CD8-positive, alpha-beta memory T cell (primary cell): Measurements from ENCODE around the gene CLPTM1L. TPM values are rescaled to one million over a fixed set of nuclear protein-coding genes. Genes with fewer than 3 reads are reported as not detected.
"Not testable (repeated sequence)": the region's sequence is repeated elsewhere in the genome, so short reads cannot be mapped to it uniquely, and the experiment has no call there.

ENCODE experiments used
- CTCF ChIA-PET: fragments of 350-600 bp; sonication (Branson Sonifier 250); formaldehyde crosslinking; loops from one replicate; lab custom pipeline; 2021; ENCODE audit warnings: antibody characterized with exemption; lab: Charles Lee
- POLR2A ChIA-PET: fragments of 350-600 bp; sonication (Branson Sonifier 250); formaldehyde crosslinking; loops from one replicate; lab custom pipeline; 2021; ENCODE audit warnings: antibody characterized with exemption; lab: Charles Lee
- DNase-seq, 5 donors: peaks; one replicate each; pipeline versions ENCODE4 v3.0.0 to v3.0.0-alpha.2; 2020 to 2022; ENCODE audit warnings: mixed read lengths in 1 of 5
- H3K27ac ChIP-seq: one replicate; pipeline ENCODE4 v1.7.0; 2013; ENCODE audit warnings: low read depth, mild to moderate bottlenecking, low read length, moderate library complexity
- H3K27me3 ChIP-seq: 2 replicates; pipeline ENCODE4 v1.7.0; 2013; ENCODE audit warnings: low read length, mild to moderate bottlenecking; ENCODE audit not compliant: insufficient read depth, poor library complexity, severe bottlenecking
- H3K36me3 ChIP-seq: 2 replicates; pipeline ENCODE4 v1.7.0; 2013; ENCODE audit warnings: mild to moderate bottlenecking, low read length, moderate library complexity; ENCODE audit not compliant: insufficient read depth
- H3K4me1 ChIP-seq: 2 replicates; pipeline ENCODE4 v1.7.0; 2013; ENCODE audit warnings: mild to moderate bottlenecking, low read length, moderate library complexity; ENCODE audit not compliant: insufficient read depth
- H3K4me3 ChIP-seq: 2 replicates; pipeline ENCODE4 v1.7.0; 2013; ENCODE audit warnings: mild to moderate bottlenecking, low read length
- H3K9me3 ChIP-seq: 2 replicates; pipeline ENCODE4 v1.7.0; 2013; ENCODE audit warnings: mild to moderate bottlenecking, low read length
- H3K27ac Mint-ChIP-seq, 8 donors: one replicate each; pipeline ENCODE4 v1.8.0; 2020 to 2021; ENCODE audit warnings: mixed read lengths in 8 of 8, mild to moderate bottlenecking in 6 of 8, inconsistent platforms in 3 of 8, moderate library complexity in 3 of 8
- H3K27me3 Mint-ChIP-seq, 2 donors: one replicate each; pipeline ENCODE4 v1.8.0; 2020 to 2021; ENCODE audit warnings: mixed read lengths in 2 of 2, mild to moderate bottlenecking in 1 of 2, moderate library complexity in 1 of 2
- H3K36me3 Mint-ChIP-seq, 3 donors: one replicate each; pipeline ENCODE4 v1.8.0; 2020 to 2021; ENCODE audit warnings: mixed read lengths in 3 of 3, inconsistent platforms in 1 of 3, mild to moderate bottlenecking in 1 of 3
- H3K4me1 Mint-ChIP-seq, 3 donors: one replicate each; pipeline ENCODE4 v1.8.0; 2020 to 2021; ENCODE audit warnings: mixed read lengths in 3 of 3, inconsistent platforms in 1 of 3, mild to moderate bottlenecking in 1 of 3
- H3K4me3 Mint-ChIP-seq, 7 donors: one replicate each; pipeline ENCODE4 v1.8.0; 2020 to 2021; ENCODE audit warnings: mixed read lengths in 7 of 7, mild to moderate bottlenecking in 6 of 7, moderate library complexity in 4 of 7, inconsistent platforms in 2 of 7
- H3K9me3 Mint-ChIP-seq, 5 donors: one replicate each; pipeline ENCODE4 v1.8.0; 2020 to 2022; ENCODE audit warnings: mixed read lengths in 5 of 5, mild to moderate bottlenecking in 3 of 5, moderate library complexity in 2 of 5, inconsistent platforms in 1 of 5
- polyA plus RNA-seq: library from polyadenylated mRNA; unstranded; fragments of 300-500 nt; fragmentation: Illumina TruSeq; gene quantifications from one replicate; pipeline ENCODE4 v1.2.3, GENCODE V29; 2021
- total RNA-seq, 2 experiments: library from RNA; stranded (reverse); gene quantifications; one replicate each; pipeline ENCODE4 v1.2.3, GENCODE V29; 2021

CLPTM1L gene
- total and polyA plus RNA-seq, 3 experiments from 2014 or later: 68.1 to 110 (median 109) TPM

- POLR2A ChIA-PET: no interaction called here
- DNase-seq: no peak
- H3K4me1 ChIP-seq: no peaks in the 10 kb centered on the region
These were observed 67.6 kb downstream of the CLPTM1L start for GRCh38 chr5:1277331-1277730.

DNA sequence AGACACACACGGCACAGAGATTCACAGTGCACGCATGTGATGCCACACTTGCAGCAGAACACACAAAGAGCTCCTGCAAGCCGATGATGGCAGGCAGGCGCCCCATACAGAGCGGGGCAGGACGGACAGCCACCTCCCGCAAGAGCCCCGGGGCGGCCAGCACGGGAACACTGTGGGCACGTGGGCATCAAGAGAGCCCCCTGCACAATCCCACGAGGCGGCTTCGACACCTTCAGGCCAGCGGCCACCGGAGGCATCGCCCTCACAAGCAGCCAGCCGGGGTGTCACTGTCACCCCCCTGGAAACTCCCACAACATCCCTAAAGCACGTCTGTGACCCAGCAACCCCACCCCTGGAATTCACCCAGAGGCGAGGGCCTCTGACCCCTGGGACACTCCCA lies 68.0 kb downstream of the CLPTM1L start:
- no peaks in the 10 kb centered on the region for H3K4me1 ChIP-seq
- no peaks in the 10 kb centered on the region for H3K9me3 ChIP-seq
- no peak overlapping the region for H3K4me3 Mint-ChIP-seq
- no peaks in the 10 kb centered on the region for H3K9me3 Mint-ChIP-seq
- H3K27ac Mint-ChIP-seq: no peak overlapping the region
- ChIA-PET CTCF (no interaction called here), POLR2A (no interaction called here)
- H3K4me3 ChIP-seq: no peak overlapping the region
- no peak overlapping the region for H3K27ac ChIP-seq
- H3K36me3 ChIP-seq: no peaks in the 10 kb centered on the region
- DNase-seq: no peak
- peaks cover 0 to 4% (median 0%) of the 10 kb centered on the region in 3 donors for H3K4me1 Mint-ChIP-seq
- H3K27me3 ChIP-seq: no peaks in the 10 kb centered on the region
- H3K27me3 Mint-ChIP-seq: no peaks in the 10 kb centered on the region
- H3K36me3 Mint-ChIP-seq: no peaks in the 10 kb centered on the region

More at GRCh38 chr5:1277331-1277730, 67.6 kb downstream of the CLPTM1L start:
- H3K4me3 Mint-ChIP-seq: no peak overlapping the region
- no peak overlapping the region for H3K27ac ChIP-seq
- no peaks in the 10 kb centered on the region for H3K9me3 Mint-ChIP-seq
- peaks cover 0 to 4% (median 0%) of the 10 kb centered on the region in 3 donors for H3K4me1 Mint-ChIP-seq
- CTCF ChIA-PET: no interaction called here
- H3K4me3 ChIP-seq: no peak overlapping the region
- H3K27ac Mint-ChIP-seq: no peak overlapping the region
- H3K9me3 ChIP-seq: no peaks in the 10 kb centered on the region
- no peaks in the 10 kb centered on the region for H3K27me3 Mint-ChIP-seq
- H3K27me3 ChIP-seq: no peaks in the 10 kb centered on the region
- no peaks in the 10 kb centered on the region for H3K36me3 Mint-ChIP-seq
- no peaks in the 10 kb centered on the region for H3K36me3 ChIP-seq

GRCh38 chr5:1275397-1276391 lies 69.2 kb downstream of the CLPTM1L start:
- POLR2A ChIA-PET, H3K4me3 Mint-ChIP-seq: not testable (repeated sequence)

DNA sequence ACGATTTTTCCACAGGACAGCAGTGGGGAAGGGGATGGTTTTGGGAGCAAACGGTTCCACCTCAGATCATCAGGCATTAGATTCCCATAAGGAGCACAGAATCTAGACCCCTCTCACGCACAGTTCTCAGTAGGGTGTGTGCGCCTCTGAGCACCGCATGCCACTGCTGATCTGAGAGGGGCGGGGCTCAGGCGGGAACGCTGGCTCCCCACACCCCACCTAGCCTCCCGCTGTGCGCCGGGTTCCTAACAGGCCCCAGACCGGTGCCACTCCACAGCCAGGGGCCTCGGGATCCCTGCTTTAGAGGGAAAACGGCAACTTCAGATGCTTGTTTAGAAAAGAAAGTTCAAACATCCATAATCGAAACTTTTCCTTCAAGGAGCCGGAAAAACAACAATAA lies 70.4 kb downstream of the CLPTM1L start:
- peak overlapping the region in 2 of 8 donors; percentile 21 to 40 for H3K27ac Mint-ChIP-seq
- no peaks in the 10 kb centered on the region for H3K36me3 Mint-ChIP-seq
- Histone ChIP-seq H3K27ac (no peak overlapping the region), H3K4me3 (no peak overlapping the region), H3K4me1 (no peaks in the 10 kb centered on the region), H3K36me3 (no peaks in the 10 kb centered on the region), H3K9me3 (no peaks in the 10 kb centered on the region), H3K27me3 (no peaks in the 10 kb centered on the region)
- H3K4me1 Mint-ChIP-seq: peaks cover 0 to 4% (median 0%) of the 10 kb centered on the region in 3 donors
- H3K27me3 Mint-ChIP-seq: peaks cover 0 to 2% of the 10 kb centered on the region in 2 donors
- no peak overlapping the region for H3K4me3 Mint-ChIP-seq
- POLR2A ChIA-PET: no interaction called here
- CTCF ChIA-PET: no interaction called here
- H3K9me3 Mint-ChIP-seq: no peaks in the 10 kb centered on the region
- DNase-seq: no peak

More at GRCh38 chr5:1275397-1276391, 69.2 kb downstream of the CLPTM1L start:
- H3K36me3 Mint-ChIP-seq, H3K36me3 ChIP-seq, H3K9me3 ChIP-seq, H3K4me1 ChIP-seq, DNase-seq, H3K27ac ChIP-seq, H3K27me3 ChIP-seq, H3K4me3 ChIP-seq, H3K4me1 Mint-ChIP-seq, H3K9me3 Mint-ChIP-seq, H3K27ac Mint-ChIP-seq, CTCF ChIA-PET, H3K27me3 Mint-ChIP-seq: not testable (repeated sequence)

- CTCF ChIA-PET: no interaction called here
- POLR2A ChIA-PET: no interaction called here
- Histone ChIP-seq H3K27me3 (no peaks in the 10 kb centered on the region), H3K9me3 (no peaks in the 10 kb centered on the region), H3K36me3 (no peaks in the 10 kb centered on the region), H3K27ac (no peak overlapping the region), H3K4me1 (peaks cover 4% of the 10 kb centered on the region), H3K4me3 (no peak overlapping the region)
- no peak for DNase-seq
- peaks cover 5 to 9% (median 7%) of the 10 kb centered on the region in 3 donors for H3K4me1 Mint-ChIP-seq
- no peak overlapping the region for H3K27ac Mint-ChIP-seq
- no peaks in the 10 kb centered on the region for H3K36me3 Mint-ChIP-seq
- no peaks in the 10 kb centered on the region for H3K9me3 Mint-ChIP-seq
- H3K4me3 Mint-ChIP-seq: no peak overlapping the region
- peaks cover 0 to 2% of the 10 kb centered on the region in 2 donors for H3K27me3 Mint-ChIP-seq
These were observed 71.2 kb downstream of the CLPTM1L start for GRCh38 chr5:1273745-1274144.

DNA sequence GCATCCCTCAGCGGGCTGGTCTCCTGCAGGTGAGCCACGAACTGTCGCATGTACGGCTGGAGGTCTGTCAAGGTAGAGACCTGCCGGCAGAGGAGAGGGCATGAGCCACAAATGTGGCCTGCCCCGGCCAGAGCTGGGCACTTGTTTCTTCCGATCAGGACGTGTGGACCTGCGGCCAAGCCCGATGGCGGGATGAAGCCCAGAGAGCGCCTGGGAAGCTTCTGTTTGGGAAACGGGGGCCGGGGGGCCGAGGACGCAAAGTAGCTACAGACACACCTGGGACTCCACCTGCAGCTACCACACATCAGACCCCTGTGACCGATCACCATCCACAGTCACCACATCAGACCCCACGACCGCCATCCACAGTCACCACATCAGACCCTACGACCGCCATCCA lies 72.7 kb downstream of the CLPTM1L start:
- Histone ChIP-seq H3K9me3 (no peaks in the 10 kb centered on the region), H3K27ac (no peak overlapping the region), H3K36me3 (no peaks in the 10 kb centered on the region), H3K4me1 (peaks cover 10% of the 10 kb centered on the region), H3K27me3 (no peaks in the 10 kb centered on the region), H3K4me3 (no peak overlapping the region)
- H3K27ac Mint-ChIP-seq: no peak overlapping the region
- CTCF ChIA-PET: no interaction called here
- POLR2A ChIA-PET: no interaction called here
- no peak overlapping the region for H3K4me3 Mint-ChIP-seq
- H3K27me3 Mint-ChIP-seq: peaks cover 0 to 2% of the 10 kb centered on the region in 2 donors
- H3K4me1 Mint-ChIP-seq: peaks cover 11 to 15% (median 12%) of the 10 kb centered on the region in 3 donors
- no peak for DNase-seq
- H3K9me3 Mint-ChIP-seq: no peaks in the 10 kb centered on the region
- no peaks in the 10 kb centered on the region for H3K36me3 Mint-ChIP-seq

DNA sequence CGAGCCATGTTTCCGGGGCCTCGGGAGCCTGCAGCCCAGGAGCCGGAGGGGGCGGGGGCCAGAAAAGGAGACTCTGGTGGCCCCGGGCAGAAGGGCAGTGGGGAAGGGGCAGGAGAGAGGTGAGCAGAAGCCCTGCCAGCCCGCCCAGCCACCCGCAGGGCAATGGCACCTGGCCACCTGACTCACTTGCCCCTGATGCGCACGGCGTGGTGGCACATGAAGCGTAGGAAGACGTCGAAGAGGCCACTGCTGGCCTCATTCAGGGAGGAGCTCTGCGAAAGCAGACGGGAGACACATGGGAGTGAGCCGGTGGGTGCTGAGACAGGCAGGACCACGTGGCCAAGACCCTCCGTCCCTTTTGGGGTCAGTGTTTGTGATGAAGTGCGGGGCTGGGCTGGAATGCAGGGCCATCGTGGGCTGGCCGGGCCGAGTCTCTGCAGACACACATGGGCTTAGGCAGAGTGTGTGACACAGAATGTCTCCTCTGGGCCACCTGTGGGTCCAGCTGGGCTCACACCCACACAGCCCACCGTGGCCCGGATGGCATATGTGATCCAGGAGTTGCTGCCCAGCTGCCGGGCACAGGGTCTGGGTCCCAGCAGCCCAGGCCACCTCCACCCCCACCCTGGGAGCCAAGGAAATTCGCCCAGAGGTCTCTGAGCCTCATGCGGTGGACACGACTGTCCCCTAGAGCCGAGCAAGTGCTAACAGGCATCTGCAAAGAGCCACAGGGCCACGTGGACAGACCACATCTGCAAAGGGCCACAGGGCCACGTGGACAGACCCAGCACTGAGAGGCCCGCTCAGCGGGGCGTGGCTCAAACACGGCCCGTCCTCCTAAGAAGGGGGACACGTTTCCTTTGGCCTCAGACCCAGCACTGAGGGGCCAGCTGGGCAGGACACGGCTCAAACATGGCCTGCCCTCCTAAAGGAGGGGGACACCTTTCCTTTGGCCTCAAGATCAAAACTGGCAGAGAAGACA lies 73.7 kb downstream of the CLPTM1L start:
- Histone ChIP-seq H3K27ac (no peak overlapping the region), H3K27me3 (no peaks in the 10 kb centered on the region), H3K4me1 (peaks cover 10% of the 10 kb centered on the region), H3K9me3 (no peaks in the 10 kb centered on the region), H3K4me3 (no peak overlapping the region), H3K36me3 (no peaks in the 10 kb centered on the region)
- DNase-seq: no peak
- Mint-ChIP-seq H3K4me3 (no peak overlapping the region), H3K27me3 (peaks cover 0 to 2% of the 10 kb centered on the region in 2 donors), H3K4me1 (peaks cover 11 to 12% (median 11%) of the 10 kb centered on the region in 3 donors), H3K27ac (no peak overlapping the region), H3K9me3 (no peaks in the 10 kb centered on the region), H3K36me3 (no peaks in the 10 kb centered on the region)
- ChIA-PET CTCF (no interaction called here), POLR2A (no interaction called here)
